OCI-LY7 (cell line): Measurements from ENCODE around the gene TDRD10.

Source experiments
- EZH2phosphoT487 ChIP-seq: fragments of 200-600 bp; sonication (generic); IDR thresholded peaks from 2 replicates; pipeline ENCODE4 v1.6.1; 2018; ENCODE audit warnings: low read depth, borderline replicate concordance, mild to moderate bottlenecking, mixed run types, antibody characterized with exemption, low read length, moderate library complexity, mixed read lengths
- TF ChIP-seq, protein P1 (sequence below): fragments of 200-600 bp; sonication (generic); conservative IDR thresholded peaks from 2 replicates; pipeline ENCODE4 v1.5.1; 2014; ENCODE audit warnings: mild to moderate bottlenecking, antibody characterized with exemption, low read length, moderate library complexity, mixed read lengths

DNA sequence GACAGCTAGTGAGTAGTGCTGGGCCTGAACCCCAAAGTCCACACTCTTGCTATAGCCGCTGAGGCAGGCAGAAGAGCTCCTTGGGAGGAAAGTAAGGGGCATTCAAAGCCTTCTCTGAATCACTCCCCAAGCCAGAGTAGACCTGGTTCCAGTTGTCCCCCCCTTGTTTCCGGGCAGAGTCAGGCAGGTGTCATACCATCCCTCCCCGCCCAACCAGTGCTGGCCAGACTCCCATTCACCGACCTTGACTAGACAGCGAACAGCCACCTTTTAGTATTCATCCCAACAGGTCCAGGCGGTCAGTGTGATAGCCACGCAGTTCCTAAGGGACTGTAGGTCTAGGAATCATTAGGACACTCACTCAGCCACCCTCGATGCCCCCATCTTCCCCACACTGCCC lies 77.4 kb downstream of the TDRD10 start:
- TF ChIP-seq, protein P1, sequence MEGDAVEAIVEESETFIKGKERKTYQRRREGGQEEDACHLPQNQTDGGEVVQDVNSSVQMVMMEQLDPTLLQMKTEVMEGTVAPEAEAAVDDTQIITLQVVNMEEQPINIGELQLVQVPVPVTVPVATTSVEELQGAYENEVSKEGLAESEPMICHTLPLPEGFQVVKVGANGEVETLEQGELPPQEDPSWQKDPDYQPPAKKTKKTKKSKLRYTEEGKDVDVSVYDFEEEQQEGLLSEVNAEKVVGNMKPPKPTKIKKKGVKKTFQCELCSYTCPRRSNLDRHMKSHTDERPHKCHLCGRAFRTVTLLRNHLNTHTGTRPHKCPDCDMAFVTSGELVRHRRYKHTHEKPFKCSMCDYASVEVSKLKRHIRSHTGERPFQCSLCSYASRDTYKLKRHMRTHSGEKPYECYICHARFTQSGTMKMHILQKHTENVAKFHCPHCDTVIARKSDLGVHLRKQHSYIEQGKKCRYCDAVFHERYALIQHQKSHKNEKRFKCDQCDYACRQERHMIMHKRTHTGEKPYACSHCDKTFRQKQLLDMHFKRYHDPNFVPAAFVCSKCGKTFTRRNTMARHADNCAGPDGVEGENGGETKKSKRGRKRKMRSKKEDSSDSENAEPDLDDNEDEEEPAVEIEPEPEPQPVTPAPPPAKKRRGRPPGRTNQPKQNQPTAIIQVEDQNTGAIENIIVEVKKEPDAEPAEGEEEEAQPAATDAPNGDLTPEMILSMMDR, result no peak
- TF ChIP-seq EZH2phosphoT487, result no peak
